ENCODE measurements around the gene CFAP299.

DNA sequence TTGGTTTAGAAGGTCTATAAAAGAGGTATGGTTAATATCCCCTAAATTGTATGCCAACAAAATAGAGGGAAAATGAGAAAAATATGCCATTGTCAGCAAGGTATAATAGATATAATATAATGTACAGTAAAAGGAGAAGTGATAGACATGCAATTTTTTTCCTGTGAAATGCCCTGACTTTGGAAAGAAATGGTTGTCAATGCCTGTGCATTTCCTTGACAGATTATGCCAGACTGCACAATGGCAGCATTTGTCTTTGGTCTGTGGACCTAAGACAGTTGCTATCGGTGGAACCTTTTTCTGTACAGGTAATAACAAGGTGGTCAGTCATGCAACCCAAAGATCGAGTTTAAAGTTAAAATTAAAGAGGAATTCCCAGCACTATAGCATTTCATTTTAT is 301.7 kb downstream of the CFAP299 start:
- TF ChIP-seq, protein P1, sequence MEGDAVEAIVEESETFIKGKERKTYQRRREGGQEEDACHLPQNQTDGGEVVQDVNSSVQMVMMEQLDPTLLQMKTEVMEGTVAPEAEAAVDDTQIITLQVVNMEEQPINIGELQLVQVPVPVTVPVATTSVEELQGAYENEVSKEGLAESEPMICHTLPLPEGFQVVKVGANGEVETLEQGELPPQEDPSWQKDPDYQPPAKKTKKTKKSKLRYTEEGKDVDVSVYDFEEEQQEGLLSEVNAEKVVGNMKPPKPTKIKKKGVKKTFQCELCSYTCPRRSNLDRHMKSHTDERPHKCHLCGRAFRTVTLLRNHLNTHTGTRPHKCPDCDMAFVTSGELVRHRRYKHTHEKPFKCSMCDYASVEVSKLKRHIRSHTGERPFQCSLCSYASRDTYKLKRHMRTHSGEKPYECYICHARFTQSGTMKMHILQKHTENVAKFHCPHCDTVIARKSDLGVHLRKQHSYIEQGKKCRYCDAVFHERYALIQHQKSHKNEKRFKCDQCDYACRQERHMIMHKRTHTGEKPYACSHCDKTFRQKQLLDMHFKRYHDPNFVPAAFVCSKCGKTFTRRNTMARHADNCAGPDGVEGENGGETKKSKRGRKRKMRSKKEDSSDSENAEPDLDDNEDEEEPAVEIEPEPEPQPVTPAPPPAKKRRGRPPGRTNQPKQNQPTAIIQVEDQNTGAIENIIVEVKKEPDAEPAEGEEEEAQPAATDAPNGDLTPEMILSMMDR (IDR thresholded peaks at IDR 0.05; ENCODE audit: low read length), result no peak
- TF ChIP-seq EZH2 (IDR thresholded peaks at IDR 0.05; ENCODE audit: borderline replicate concordance, low read length), result no peak
